Measurements from ENCODE around the gene MSL2. TPM values are rescaled to one million over a fixed set of nuclear protein-coding genes. Genes with fewer than 3 reads are reported as not detected.

Gene MSL2
- total RNA-seq, 1 donor from 2014 or later = 8.3 TPM

GRCh38 chr3:136189859-136190617 lies 6.1 kb downstream of the MSL2 start:
- no peak for TF ChIP-seq CTCF (conservative IDR thresholded peaks at IDR 0.05; ENCODE audit: low read depth, low read length)
- H3K4me3 ChIP-seq (ENCODE audit: low read depth, low read length) = no peak overlapping the region
- DNase-seq (ENCODE audit: low read depth) = no peak

GRCh38 chr3:136189043-136189442 lies 7.1 kb downstream of the MSL2 start:
- no peak for TF ChIP-seq CTCF (conservative IDR thresholded peaks at IDR 0.05; ENCODE audit: low read depth, low read length)
- DNase-seq (ENCODE audit: low read depth) = no peak
- H3K4me3 ChIP-seq (ENCODE audit: low read depth, low read length) = no peak overlapping the region

GRCh38 chr3:136187868-136188267 lies 8.3 kb downstream of the MSL2 start:
- DNase-seq (ENCODE audit: low read depth) = no peak
- no peak overlapping the region for H3K4me3 ChIP-seq (ENCODE audit: low read depth, low read length)
- no peak for TF ChIP-seq CTCF (conservative IDR thresholded peaks at IDR 0.05; ENCODE audit: low read depth, low read length)

GRCh38 chr3:136186846-136187245 lies 9.3 kb downstream of the MSL2 start:
- no peak for TF ChIP-seq CTCF (conservative IDR thresholded peaks at IDR 0.05; ENCODE audit: low read depth, low read length)
- H3K4me3 ChIP-seq (ENCODE audit: low read depth, low read length) = no peak overlapping the region
- DNase-seq (ENCODE audit: low read depth) = no peak

GRCh38 chr3:136186344-136186743 lies 9.8 kb downstream of the MSL2 start:
- no peak for TF ChIP-seq CTCF (conservative IDR thresholded peaks at IDR 0.05; ENCODE audit: low read depth, low read length)
- no peak for DNase-seq (ENCODE audit: low read depth)

GRCh38 chr3:136184703-136185102 lies 11.4 kb downstream of the MSL2 start:
- DNase-seq (ENCODE audit: low read depth) = no peak
- TF ChIP-seq CTCF (conservative IDR thresholded peaks at IDR 0.05; ENCODE audit: low read depth, low read length) = no peak

More at GRCh38 chr3:136186344-136186743, 9.8 kb downstream of the MSL2 start:
- no peak overlapping the region for H3K4me3 ChIP-seq (ENCODE audit: low read depth, low read length)

GRCh38 chr3:136181741-136182140 lies 14.4 kb downstream of the MSL2 start:
- no peak for TF ChIP-seq CTCF (conservative IDR thresholded peaks at IDR 0.05; ENCODE audit: low read depth, low read length)
- no peak for DNase-seq (ENCODE audit: low read depth)
- no peak overlapping the region for H3K4me3 ChIP-seq (ENCODE audit: low read depth, low read length)

More at GRCh38 chr3:136184703-136185102, 11.4 kb downstream of the MSL2 start:
- no peak overlapping the region for H3K4me3 ChIP-seq (ENCODE audit: low read depth, low read length)
